Stimulated activated CD8-positive, alpha-beta memory T cell treated with anti-CD3 and anti-CD28 coated beads, Interleukin-12 subunit alpha, Interleukin-12 subunit beta, amount 100 ng/mL, for 1 hour (primary cell): ENCODE measurements around the gene SSTR5.
A peak's percentile ranks its signal among the peaks of the same experiment; 100 is the strongest.

Source experiments
- DNase-seq: peaks from one replicate; pipeline ENCODE4 v3.0.0-alpha.2; 2020; ENCODE audit warnings: low read depth

The SSTR5 gene

GRCh38 chr16:1102921-1103635 is 30.5 kb downstream of the SSTR5 start:
- DNase-seq: peak; percentile 42

DNA sequence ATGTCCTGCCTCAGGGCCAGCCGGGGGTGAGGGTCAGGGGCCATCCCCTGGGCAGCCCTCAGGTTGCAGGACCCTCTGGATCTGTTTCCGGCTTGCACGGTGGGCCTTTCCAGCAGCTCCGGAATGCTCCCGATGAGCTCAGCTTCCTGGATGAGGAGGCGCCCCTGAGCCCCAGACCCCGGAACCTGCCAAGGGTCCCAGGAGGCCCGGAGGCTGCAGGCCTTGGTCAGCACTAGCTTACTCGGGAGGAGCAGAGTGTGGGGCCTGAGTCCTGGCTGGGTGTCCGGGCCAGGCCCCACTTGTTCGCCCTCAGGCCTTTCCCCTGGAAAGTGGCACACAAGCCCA is 31.1 kb downstream of the SSTR5 start:
- no peak for DNase-seq

DNA sequence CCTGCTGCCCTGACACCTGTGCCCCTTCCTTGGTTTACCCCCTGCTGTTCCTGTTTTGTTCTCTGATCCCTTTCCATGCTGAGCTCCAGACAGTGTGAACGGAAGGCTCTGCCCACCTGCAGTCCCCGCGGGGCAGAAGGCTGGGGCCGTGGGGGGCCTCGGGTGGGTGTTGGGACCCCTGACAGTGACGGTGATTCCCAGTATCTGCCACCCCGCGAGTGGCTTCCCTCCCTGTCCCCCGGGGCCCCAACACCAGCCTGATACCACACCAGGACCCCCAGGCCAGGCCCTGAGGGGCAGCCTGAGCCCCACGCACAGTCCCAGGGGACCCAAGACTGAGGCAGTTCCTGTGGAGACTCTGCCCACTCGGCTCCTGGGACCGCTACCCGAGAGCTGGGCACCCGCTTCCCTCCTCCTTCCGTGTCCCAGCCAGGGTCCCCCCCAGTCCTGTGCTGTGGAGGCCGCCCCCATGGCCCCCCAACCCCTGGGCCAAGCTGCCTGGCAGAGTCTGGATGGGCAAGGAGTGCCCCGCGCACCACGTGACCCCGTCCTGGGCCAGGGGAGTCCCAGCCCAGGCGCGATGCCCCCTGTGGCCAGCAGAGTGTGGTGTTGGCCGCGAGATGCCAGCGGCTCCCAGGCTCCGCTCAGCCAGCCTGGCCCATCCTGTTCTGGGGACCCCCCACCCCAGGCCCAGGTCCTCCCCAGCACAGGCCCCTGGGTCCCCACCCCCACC is 33.5 kb downstream of the SSTR5 start:
- DNase-seq: no peak

GRCh38 chr16:1106659-1107058 is 34.1 kb downstream of the SSTR5 start:
- no peak for DNase-seq

DNA sequence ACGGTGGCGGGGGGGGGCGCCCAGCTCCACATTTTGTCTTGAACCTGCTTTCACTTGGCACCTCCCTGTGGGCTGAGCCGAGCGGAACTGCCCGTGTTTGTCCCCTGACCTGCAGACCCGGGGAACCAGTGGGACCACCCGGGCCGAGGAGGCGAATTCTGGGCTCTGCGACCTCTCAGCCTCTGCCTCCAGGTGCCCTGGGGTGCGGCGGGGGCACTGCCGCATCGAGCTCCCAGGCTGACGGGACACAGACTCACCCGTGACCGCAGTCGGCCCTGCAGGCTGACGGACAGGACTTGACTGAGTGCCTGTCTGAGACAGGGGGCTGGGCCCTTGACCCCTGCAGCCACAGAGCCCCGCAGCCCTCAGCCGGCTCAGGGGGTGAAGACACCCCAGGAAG is 34.6 kb downstream of the SSTR5 start:
- DNase-seq: no peak

DNA sequence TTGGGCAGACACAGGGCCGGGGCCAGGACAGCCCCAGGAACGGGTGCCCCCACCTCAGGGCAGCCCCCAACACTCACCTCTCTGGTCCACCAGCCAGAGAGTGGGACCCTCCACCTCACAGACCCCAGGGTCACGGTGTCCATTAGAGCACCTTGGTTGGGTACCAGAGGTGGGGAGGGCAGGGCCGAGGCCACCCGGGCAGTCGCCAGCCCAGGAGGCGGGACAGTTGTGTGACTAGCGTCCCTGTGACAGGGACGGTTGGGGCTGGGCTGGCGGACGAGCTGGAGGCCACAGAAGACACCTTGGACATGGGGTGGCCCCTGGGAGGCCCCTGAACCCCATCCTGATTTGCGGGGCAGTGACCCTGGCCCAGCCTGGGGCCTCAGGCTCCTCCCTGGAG is 35.2 kb downstream of the SSTR5 start:
- no peak for DNase-seq

GRCh38 chr16:1108299-1109252 is 36.0 kb downstream of the SSTR5 start:
- DNase-seq: no peak

DNA sequence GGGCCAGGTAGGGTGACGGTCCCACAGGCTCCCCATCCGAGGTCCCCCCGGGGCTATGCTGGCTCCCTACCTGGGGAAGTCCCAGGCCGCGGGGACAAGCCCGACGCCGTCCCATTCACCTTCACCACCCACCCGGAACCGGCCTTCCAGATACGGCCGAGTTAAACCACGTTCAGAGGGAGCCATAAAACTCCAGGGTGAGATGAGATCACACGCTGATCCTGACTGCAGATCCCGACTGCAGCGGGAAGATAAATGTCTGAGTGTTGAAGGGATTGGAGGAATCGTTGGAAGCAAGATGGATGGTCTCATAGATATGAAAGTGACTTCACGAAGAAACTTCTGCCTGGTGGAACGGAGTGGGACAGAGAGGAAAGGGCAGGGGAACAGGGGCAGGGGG is 37.1 kb downstream of the SSTR5 start:
- DNase-seq: no peak

GRCh38 chr16:1112506-1113184 is 40.1 kb downstream of the SSTR5 start:
- no peak for DNase-seq

GRCh38 chr16:1113489-1113888 is 40.9 kb downstream of the SSTR5 start:
- DNase-seq: no peak

GRCh38 chr16:1113889-1114526 is 41.5 kb downstream of the SSTR5 start:
- no peak for DNase-seq

- no peak for DNase-seq
These were observed 44.1 kb downstream of the SSTR5 start for GRCh38 chr16:1116693-1117077.

DNA sequence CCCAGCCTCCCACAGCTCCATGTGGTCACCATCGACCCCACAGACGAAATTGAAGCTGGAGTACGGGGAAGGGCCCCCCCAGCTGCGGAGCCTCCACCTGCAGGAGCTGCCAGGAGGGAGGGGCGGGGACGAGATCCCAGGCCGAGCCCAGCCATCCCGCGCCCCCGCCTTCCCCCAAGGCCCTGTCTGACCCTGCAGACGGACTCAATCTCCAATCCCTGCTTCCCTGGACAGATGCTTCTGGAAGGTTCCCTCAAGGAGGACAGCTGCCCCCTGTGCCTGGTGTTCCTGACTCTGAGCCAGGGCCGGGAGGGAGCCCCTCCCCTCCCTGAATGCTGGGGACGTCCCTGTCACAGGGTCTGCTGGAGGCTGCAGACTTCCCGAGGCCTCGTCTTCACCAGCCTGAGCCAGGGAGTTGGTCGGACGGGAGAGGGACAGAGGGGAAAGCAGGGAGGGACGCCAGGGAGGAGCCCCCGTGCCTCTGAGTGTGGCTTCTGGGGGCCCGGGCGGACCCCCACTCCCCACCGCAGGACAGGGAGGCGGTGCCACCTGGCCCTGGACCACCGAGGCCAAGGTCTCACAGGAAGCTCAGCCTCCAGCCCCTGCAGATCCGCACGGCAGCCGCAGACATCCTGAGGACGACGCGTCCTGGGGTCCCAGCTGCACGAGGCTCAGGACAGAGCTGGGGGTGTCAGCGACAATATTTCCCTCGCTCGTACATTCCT is 44.8 kb downstream of the SSTR5 start:
- no peak for DNase-seq

DNA sequence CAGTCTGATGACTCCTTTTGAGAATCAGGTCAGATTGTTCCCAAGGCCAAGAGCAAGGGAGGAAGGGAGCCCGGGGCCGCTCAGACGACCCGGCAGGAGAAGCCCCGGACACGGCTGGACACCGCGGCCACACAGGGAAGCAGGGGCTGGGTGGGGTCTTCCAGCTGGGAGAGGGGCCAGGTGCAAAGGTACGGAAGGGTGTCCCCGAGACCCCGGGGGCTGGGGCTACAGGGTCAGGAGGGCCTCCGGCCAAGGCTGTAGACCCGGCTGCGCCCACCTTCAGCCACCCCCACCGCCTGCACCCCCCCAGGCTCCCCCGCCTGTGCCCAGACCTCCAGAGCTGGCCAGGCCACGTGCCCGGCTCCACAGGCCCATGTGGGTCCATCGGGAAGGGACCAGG is 45.4 kb downstream of the SSTR5 start:
- no peak for DNase-seq

DNA sequence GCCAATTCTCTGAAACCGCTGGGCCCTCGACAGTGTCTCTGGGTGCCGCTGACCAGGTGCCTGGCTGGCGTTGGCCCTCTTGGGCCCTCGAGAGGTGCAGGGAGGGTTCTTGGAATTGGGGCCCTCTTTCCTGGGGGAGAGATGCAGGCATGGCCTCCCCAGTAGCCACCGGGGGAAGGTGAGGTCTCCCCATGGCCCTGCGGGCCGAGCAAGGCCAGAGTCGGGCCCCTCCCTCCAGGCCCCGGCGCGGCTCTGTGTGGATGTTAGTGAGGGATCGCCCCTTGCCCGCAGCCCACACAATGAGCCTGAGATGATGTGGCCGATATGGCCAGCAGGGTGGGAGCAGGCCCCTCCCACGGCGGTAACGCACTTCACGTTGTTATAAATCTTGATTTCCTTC is 46.6 kb downstream of the SSTR5 start:
- DNase-seq: no peak

DNA sequence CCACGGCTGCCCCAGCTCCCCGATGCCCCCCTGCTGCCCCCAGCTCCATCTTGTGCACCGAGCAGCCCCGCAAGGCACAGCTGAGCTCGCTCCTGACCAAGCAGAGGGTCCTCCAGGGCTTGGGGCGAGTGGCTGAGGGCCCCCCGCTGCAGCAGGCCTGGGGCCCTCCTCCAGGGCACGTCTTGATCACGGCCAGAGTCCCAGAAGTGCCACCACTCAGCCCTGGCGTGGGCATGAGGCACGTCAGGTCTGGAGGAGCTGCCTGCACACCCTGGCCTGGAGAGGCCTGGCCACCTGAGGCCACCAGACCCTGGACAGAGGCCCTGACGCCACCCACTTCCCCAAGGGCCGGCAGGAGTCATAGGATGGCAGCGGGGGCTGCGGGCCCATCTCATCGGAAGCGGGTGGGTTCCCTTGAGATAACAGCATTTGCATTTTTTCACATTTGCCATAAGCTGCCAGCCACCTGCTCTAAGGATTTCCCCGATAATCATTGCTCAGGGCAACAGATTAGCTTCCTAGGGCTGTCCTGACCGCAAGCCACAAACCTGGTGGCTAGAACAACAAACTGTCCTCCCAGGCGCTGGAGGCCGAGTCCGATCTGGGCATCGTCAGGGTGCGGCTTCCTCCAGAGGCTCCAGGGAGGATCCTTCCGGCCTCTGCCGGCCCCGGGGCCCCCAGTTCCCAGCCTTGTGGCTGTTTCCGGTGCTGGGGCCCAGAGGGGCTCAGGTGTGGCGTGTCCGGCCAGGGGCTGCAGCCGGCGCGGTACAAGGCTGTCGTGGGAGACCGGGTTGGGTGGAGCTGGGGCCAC is 47.4 kb downstream of the SSTR5 start:
- DNase-seq: no peak

- no peak for DNase-seq
These were observed 48.0 kb downstream of the SSTR5 start for GRCh38 chr16:1120577-1120941.

GRCh38 chr16:1121009-1121408 is 48.5 kb downstream of the SSTR5 start:
- DNase-seq: no peak

DNA sequence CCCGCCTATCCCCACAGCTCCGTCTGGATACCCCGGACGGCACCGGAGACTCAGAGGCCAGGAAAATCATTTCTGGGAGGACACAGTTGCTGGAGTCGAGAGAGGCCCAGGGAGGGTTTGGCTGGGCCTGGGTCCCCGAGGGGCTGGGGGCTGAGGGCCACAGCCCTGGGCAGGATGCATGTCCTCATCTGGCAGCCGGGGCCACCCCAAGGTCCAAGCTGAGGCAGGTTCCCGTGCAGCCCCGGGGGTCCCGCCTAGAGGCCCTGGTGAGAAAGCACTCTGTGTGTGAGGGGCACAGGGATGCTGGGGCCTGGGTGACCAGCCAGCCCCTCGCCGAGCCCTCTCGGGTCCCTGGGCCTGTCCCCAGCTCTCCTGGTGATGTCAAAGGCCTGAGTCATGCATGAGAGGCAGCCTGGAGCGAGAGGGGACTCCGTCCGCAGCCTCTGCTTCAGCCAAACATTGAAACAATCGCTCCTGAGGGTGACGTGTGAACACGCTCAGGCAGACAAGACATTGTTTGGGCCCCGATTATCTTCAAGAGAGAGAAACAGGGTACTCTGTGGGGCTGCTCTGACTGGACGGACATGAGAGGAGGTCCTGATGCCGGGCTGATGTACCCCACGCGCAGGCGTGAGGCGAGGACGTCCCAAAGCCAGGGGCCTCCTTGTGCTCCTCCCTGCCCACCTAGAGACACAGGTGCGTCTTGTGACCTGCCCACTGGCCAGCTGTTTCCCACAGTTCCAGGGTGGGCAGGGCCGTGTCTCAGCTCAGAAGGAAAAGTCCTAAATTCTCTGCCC is 49.3 kb downstream of the SSTR5 start:
- DNase-seq: no peak

DNA sequence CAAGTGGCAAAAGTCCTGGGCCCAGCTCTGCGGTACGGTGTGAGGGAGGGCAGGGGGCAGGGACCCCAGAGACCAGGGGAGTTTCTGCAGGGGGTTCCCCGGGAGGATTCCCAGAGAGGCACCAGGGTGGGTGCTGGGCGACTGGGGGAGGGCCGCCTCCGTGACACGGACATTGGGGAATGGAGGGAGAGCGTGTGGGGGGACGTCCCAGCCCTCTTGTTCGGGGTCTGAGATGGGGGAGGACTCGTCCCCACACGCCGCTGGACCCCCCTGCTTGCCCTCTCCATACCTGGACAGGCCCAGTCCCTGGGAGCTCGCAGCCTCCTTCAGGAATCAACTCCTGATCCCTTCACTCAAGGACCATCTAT is 49.8 kb downstream of the SSTR5 start:
- DNase-seq: no peak
